HepG2 (cell line): ENCODE measurements around the gene ARMC8. TPM values are rescaled to one million over a fixed set of nuclear protein-coding genes. Genes with fewer than 3 reads are reported as not detected.

Experiments used
- ATAD3A ChIP-seq: sonication (generic); formaldehyde crosslinking; IDR thresholded peaks from 2 replicates; pipeline ENCODE4 v1.4.0; 2020; ENCODE audit warnings: missing genetic modification reagents
- CAMTA2 ChIP-seq: sonication (generic); formaldehyde crosslinking; IDR thresholded peaks from 2 replicates; pipeline ENCODE4 v1.4.0; 2020; ENCODE audit warnings: mild to moderate bottlenecking, missing genetic modification reagents, borderline replicate concordance
- E2F1 ChIP-seq: sonication (generic); formaldehyde crosslinking; IDR thresholded peaks from 2 replicates; pipeline ENCODE4 v1.5.0; 2020; ENCODE audit warnings: missing genetic modification reagents
- ELF3 ChIP-seq: IDR thresholded peaks from 2 replicates; pipeline ENCODE4 v1.6.1; 2016; ENCODE audit warnings: missing genetic modification reagents, missing compliant biosample characterization
- HMGXB4 ChIP-seq, 2 experiments: sonication (generic) in 1 of 2; formaldehyde crosslinking in 1 of 2; IDR thresholded peaks; 2 replicates each; pipeline versions ENCODE4 v1.4.0 to v1.6.1; 2018 to 2020; ENCODE audit warnings: missing genetic modification reagents in 2 of 2, borderline replicate concordance in 1 of 2, low read depth in 1 of 2, mild to moderate bottlenecking in 1 of 2, missing biosample characterization in 1 of 2
- MTA1 ChIP-seq: sonication (generic); formaldehyde crosslinking; IDR thresholded peaks from 2 replicates; pipeline ENCODE4 v1.4.0; 2020; ENCODE audit warnings: missing genetic modification reagents, mild to moderate bottlenecking, borderline replicate concordance
- MXD1 ChIP-seq: sonication (generic); formaldehyde crosslinking; IDR thresholded peaks from 2 replicates; pipeline ENCODE4 v1.4.0; 2020; ENCODE audit warnings: mild to moderate bottlenecking, missing genetic modification reagents
- RFX1 ChIP-seq: fragments of 450-650 bp; IDR thresholded peaks from 2 replicates; pipeline ENCODE4 v1.6.1; 2017
- RFX3 ChIP-seq: IDR thresholded peaks from 2 replicates; pipeline ENCODE4 v1.6.1; 2016; ENCODE audit warnings: missing biosample characterization, missing genetic modification reagents
- TFAP4 ChIP-seq: sonication (generic); IDR thresholded peaks from 2 replicates; pipeline ENCODE4 v1.6.1; 2016; ENCODE audit warnings: low read depth, borderline replicate concordance
- USF2 ChIP-seq, 2 experiments: sonication (generic) in 1 of 2; formaldehyde crosslinking in 1 of 2; IDR thresholded peaks; 2 replicates each; pipeline versions ENCODE4 v1.5.1 to v1.6.1; 2011 to 2020; ENCODE audit warnings: borderline replicate concordance in 1 of 2, low read depth in 1 of 2, low read length in 1 of 2, mild to moderate bottlenecking in 1 of 2, missing genetic modification reagents in 1 of 2, moderate library complexity in 1 of 2
- ZFX ChIP-seq: sonication (generic); formaldehyde crosslinking; IDR thresholded peaks from 2 replicates; pipeline ENCODE4 v1.4.0; 2020; ENCODE audit warnings: mild to moderate bottlenecking, low read depth, missing genetic modification reagents, moderate library complexity
- ZIK1 ChIP-seq: sonication (generic); formaldehyde crosslinking; IDR thresholded peaks from 2 replicates; pipeline ENCODE4 v1.5.0; 2020; ENCODE audit warnings: mild to moderate bottlenecking, low read depth, missing genetic modification reagents, borderline replicate concordance
- ZNF383 ChIP-seq: sonication (generic); formaldehyde crosslinking; IDR thresholded peaks from 2 replicates; pipeline ENCODE4 v1.4.0; 2020; ENCODE audit warnings: missing genetic modification reagents, mild to moderate bottlenecking, borderline replicate concordance
- ZNF776 ChIP-seq: sonication (generic); formaldehyde crosslinking; IDR thresholded peaks from 2 replicates; pipeline ENCODE4 v1.4.0; 2020; ENCODE audit warnings: mild to moderate bottlenecking, missing genetic modification reagents
- polyA plus RNA-seq, 8 experiments: library from polyadenylated mRNA; depleted of rRNA in 3 of 8; stranded (reverse) in 7 of 8; unstranded in 1 of 8; fragments of >200 nt; fragmentation: Illumina TruSeq in 4 of 8; extraction: Trizol in 4 of 8; gene quantifications; 2 replicates each; pipeline versions ENCODE4 v1.2.1 to v1.2.3, GENCODE V29; 2011 to 2016; ENCODE audit warnings: low read depth in 4 of 8, missing spikeins in 1 of 8, mixed read lengths in 1 of 8; ENCODE audit not compliant: insufficient read depth in 1 of 8
- total RNA-seq, 5 experiments: library from RNA; depleted of rRNA; stranded (reverse); fragments of >200 nt; fragmentation: Illumina TruSeq; extraction: Trizol; gene quantifications; 2 replicates each; pipeline ENCODE4 v1.2.3, GENCODE V29; 2016; ENCODE audit warnings: low read depth in 1 of 5
- TF ChIP-seq, protein P1 (sequence below): sonication (generic); formaldehyde crosslinking; IDR thresholded peaks from 2 replicates; pipeline ENCODE4 v1.4.0; 2020; ENCODE audit warnings: missing genetic modification reagents, mild to moderate bottlenecking, borderline replicate concordance

The ARMC8 gene
- total and polyA plus RNA-seq, 2 of the 13 experiments (the other 11 are each of a cell fraction or from before 2014, with no cell fraction given): 38.9 to 55.3 TPM

GRCh38 chr3:138329127-138329983 lies 142.3 kb downstream of the ARMC8 start, which contains the start of gene NME9 (continued):
- TF ChIP-seq, protein P1, sequence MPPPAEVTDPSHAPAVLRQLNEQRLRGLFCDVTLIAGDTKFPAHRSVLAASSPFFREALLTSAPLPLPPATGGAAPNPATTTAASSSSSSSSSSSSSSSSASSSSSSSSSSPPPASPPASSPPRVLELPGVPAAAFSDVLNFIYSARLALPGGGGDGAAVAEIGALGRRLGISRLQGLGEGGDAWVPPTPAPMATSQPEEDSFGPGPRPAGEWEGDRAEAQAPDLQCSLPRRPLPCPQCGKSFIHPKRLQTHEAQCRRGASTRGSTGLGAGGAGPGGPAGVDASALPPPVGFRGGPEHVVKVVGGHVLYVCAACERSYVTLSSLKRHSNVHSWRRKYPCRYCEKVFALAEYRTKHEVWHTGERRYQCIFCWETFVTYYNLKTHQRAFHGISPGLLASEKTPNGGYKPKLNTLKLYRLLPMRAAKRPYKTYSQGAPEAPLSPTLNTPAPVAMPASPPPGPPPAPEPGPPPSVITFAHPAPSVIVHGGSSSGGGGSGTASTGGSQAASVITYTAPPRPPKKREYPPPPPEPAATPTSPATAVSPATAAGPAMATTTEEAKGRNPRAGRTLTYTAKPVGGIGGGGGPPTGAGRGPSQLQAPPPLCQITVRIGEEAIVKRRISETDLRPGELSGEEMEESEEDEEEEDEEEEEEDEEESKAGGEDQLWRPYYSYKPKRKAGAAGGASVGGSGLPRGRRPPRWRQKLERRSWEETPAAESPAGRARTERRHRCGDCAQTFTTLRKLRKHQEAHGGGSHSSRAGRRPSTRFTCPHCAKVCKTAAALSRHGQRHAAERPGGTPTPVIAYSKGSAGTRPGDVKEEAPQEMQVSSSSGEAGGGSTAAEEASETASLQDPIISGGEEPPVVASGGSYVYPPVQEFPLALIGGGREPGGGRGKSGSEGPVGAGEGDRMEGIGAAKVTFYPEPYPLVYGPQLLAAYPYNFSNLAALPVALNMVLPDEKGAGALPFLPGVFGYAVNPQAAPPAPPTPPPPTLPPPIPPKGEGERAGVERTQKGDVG (CRISPR knock-in tag): no peak
- TF ChIP-seq RFX3 (CRISPR knock-in tag): peak; percentile 98
- peak; percentile 91 for TF ChIP-seq RFX1
- 0 out of 2 replicates have a peak, but pooled peaks have one; percentile 40 for TF ChIP-seq ZNF383 (CRISPR knock-in tag)
- no peak for TF ChIP-seq TFAP4
- no peak for TF ChIP-seq ATAD3A
- no peak for TF ChIP-seq ZIK1 (CRISPR knock-in tag)
- TF ChIP-seq HMGXB4 (CRISPR knock-in tag; IDR thresholded peaks at IDR 0.05; ENCODE audit: borderline replicate concordance in 1 of 2, low read depth in 1 of 2): 0 out of 4 replicates have a peak, but pooled peaks of 1 of the 2 experiments have one; percentile 46
- 0 out of 2 replicates have a peak, but pooled peaks have one; percentile 57 for TF ChIP-seq ZNF776 (CRISPR knock-in tag)
- TF ChIP-seq MTA1 (CRISPR knock-in tag): peak; percentile 53; the same call in 1 of the 2 replicates
- TF ChIP-seq ELF3 (CRISPR knock-in tag): peak; percentile 71
- TF ChIP-seq USF2 (IDR thresholded peaks at IDR 0.05; ENCODE audit: low read depth, low read length): no peak
- TF ChIP-seq USF2 (CRISPR knock-in tag; IDR thresholded peaks at IDR 0.05; ENCODE audit: borderline replicate concordance): no peak
- peak; percentile 49; the same call in 1 of the 2 replicates for TF ChIP-seq CAMTA2 (CRISPR knock-in tag)
- TF ChIP-seq MXD1 (CRISPR knock-in tag): peak; percentile 47; the same call in 1 of the 2 replicates
- TF ChIP-seq ZFX (CRISPR knock-in tag): peak; percentile 55; the same call in 1 of the 2 replicates
- no peak for TF ChIP-seq E2F1 (CRISPR knock-in tag)
